Activated CD8-positive, alpha-beta memory T cell treated with anti-CD3 and anti-CD28 coated beads for 36 hours (primary cell): ENCODE measurements around the gene MYO5B. TPM values are rescaled to one million over a fixed set of nuclear protein-coding genes. Genes with fewer than 3 reads are reported as not detected.
"Not testable (repeated sequence)": the region's sequence is repeated elsewhere in the genome, so short reads cannot be mapped to it uniquely, and the experiment has no call there.

Experiments used
- CTCF ChIA-PET: fragments of 350-600 bp; sonication (Branson Sonifier 250); formaldehyde crosslinking; loops from one replicate; lab custom pipeline; 2021; ENCODE audit warnings: antibody characterized with exemption; lab: Charles Lee
- POLR2A ChIA-PET: fragments of 350-600 bp; sonication (Branson Sonifier 250); formaldehyde crosslinking; loops from one replicate; lab custom pipeline; 2021; ENCODE audit warnings: antibody characterized with exemption; lab: Charles Lee
- total RNA-seq, 2 experiments: library from RNA; stranded (reverse); gene quantifications; one replicate each; pipeline ENCODE4 v1.2.3, GENCODE V29; 2021

The MYO5B gene
- total RNA-seq, 2 experiments from 2014 or later, result not detected

DNA sequence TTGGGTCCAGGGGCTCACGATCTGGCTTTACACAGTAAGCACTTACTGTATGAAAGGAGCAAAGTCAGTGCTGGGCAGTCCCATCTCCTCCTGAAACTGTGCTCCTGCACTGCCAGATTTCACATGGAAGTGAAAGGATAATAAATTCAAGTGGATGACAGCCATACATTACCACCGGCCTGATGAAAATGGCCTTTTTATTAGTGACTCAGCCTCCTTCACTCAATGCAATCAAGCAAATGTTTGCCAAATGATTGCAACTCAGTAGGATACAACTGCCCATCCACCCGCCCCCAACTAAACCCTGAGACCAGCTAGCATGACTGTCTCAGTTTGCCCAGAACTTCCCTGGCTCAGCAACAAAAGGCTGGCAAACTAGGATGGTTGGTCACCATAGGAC lies 77.1 kb downstream of the MYO5B start:
- ChIA-PET CTCF (no interaction called here), POLR2A (no interaction called here)

- POLR2A ChIA-PET, result no interaction called here
- CTCF ChIA-PET, result no interaction called here
Observed at GRCh38 chr18:50115095-50115494, 79.9 kb downstream of the MYO5B start.

GRCh38 chr18:50114448-50114847 lies 80.5 kb downstream of the MYO5B start:
- CTCF ChIA-PET, result no interaction called here

DNA sequence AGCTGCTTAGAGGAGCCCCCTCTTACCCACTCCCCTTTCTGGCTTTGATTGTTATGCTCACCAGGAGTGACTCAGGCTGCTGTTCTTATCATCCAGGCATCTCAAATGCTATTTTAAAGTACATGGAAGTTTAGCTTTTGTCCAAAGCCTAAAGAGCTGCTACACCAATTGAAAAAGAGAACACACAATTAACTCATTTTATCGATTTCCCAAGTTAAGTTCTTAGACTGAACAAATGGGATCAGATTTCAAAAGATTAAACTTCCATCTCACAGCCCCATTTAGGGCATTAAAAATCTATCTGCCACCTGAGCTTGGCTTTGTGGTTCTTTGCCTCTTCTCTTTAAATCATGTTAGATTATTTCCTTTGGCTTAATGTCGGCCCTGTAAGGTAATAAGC lies 81.2 kb downstream of the MYO5B start:
- CTCF ChIA-PET, result no interaction called here

More at GRCh38 chr18:50114448-50114847, 80.5 kb downstream of the MYO5B start:
- POLR2A ChIA-PET, result no interaction called here

GRCh38 chr18:50111398-50111797 lies 83.5 kb downstream of the MYO5B start:
- CTCF ChIA-PET, result no interaction called here
- POLR2A ChIA-PET, result no interaction called here

More for the DNA sequence above, 81.2 kb downstream of the MYO5B start:
- POLR2A ChIA-PET, result no interaction called here

GRCh38 chr18:50107468-50107977 lies 87.4 kb downstream of the MYO5B start:
- ChIA-PET CTCF (no interaction called here), POLR2A (no interaction called here)

DNA sequence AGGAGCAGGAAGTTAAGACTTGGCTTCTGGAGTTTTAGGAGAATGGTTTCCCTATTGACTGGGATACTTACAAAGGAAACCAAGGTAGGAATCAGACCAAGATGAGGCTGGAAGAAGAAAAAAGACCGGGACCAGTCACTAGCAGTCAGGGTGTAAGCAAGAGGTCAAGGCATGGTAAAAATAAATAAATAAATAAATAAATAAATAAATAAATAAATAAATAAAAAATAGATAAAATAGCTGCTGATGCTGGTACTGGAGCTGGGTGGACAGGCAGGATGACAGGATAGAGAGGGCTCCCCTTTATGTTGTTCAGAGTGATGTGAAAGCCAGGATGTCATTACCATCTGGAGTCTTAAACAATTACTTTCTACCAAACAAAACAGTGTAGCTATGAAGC lies 89.9 kb downstream of the MYO5B start:
- ChIA-PET CTCF (no interaction called here), POLR2A (no interaction called here)

GRCh38 chr18:50104421-50104820 lies 90.5 kb downstream of the MYO5B start:
- CTCF ChIA-PET, result no interaction called here

DNA sequence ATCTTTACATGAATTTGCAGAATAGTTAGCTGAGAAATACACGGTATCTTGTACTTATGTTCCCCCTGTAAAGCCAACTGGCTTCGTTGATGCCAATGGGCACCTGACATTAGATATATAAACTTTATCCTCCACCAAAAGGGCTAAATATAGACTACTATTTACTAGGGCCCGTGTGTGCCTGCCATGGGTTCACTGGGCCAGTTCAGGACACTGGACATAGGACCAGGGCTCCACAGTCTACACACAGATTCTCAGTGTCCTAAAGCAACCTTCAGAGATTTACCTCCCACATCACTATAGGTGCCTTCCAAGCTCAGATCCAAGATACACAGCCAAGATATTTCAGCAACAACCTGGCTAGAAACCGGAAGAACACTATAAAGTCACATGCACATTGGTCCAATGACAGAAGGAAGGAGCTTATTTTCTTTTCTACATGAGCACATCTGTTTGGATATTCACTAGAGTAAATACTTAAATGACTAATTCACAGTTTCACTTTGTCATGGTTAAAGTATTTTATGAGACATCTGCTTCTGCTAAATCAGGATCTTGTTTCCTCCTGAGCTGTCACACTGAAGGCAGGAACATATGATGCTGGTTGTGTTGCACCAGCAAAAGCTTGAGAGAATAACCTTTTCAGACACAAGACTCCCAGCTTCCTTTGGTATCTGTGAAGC lies 95.1 kb downstream of the MYO5B start:
- ChIA-PET POLR2A (no interaction called here), CTCF (no interaction called here)

More at GRCh38 chr18:50104421-50104820, 90.5 kb downstream of the MYO5B start:
- POLR2A ChIA-PET, result no interaction called here

DNA sequence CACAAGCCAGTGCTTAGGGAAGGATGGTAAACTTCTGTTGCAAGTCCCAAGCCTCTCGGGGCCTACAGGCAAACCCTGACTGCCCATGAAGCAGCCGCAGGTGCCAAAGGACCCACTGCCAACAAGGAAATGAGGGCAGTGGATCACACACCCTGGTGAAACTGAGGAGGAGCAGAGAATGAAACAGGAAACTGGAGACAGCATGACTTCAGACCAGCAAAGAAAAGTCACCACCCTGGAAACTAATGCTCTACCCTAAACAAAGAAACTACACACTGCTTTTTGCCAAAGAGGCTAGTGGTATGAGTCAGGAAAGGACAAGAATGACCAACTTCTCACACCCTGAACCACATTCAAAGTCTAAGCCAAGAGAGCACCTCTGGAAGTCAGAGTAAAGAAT lies 97.2 kb downstream of the MYO5B start:
- ChIA-PET CTCF (no interaction called here), POLR2A (no interaction called here)

GRCh38 chr18:50096766-50097435 lies 98.0 kb downstream of the MYO5B start:
- POLR2A ChIA-PET, result no interaction called here

GRCh38 chr18:50094786-50095185 lies 100.2 kb downstream of the MYO5B start:
- POLR2A ChIA-PET, CTCF ChIA-PET: not testable (repeated sequence)

More at GRCh38 chr18:50096766-50097435, 98.0 kb downstream of the MYO5B start:
- CTCF ChIA-PET, result no interaction called here

GRCh38 chr18:50094221-50094773 lies 100.7 kb downstream of the MYO5B start:
- ChIA-PET CTCF (no interaction called here), POLR2A (no interaction called here)

DNA sequence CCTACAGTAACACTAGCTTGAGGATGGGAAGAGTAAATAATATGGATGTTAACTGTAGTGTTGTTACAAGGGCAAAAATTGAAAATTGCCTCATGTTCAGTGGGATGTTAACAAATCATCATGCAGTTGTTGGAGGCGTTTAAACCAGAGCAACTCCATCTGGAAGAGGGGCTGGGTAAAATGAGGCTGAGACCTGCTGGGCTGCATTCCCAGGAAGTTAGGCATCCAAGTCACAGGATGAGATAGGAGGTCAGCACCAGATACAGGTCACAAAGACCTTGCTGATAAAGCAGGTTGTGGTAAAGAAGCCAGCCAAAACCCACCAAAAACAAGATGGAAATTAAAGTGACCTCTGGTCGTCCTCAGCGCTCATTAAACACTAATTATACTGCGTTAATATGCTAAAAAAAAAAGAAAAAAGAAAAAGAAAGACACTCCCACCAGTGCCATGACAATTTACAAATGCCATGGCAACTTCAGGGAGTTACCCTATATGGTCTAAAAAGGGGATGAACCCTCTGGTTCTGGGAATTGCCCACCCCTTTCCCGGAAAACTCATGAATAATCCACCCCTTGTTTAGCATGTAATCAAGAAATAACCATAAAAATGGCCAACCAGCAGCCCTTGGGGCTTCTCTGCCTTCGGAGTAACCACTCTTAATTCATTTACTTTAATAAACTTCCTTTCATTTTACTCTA lies 101.4 kb downstream of the MYO5B start:
- POLR2A ChIA-PET, result no interaction called here
- CTCF ChIA-PET, result no interaction called here

DNA sequence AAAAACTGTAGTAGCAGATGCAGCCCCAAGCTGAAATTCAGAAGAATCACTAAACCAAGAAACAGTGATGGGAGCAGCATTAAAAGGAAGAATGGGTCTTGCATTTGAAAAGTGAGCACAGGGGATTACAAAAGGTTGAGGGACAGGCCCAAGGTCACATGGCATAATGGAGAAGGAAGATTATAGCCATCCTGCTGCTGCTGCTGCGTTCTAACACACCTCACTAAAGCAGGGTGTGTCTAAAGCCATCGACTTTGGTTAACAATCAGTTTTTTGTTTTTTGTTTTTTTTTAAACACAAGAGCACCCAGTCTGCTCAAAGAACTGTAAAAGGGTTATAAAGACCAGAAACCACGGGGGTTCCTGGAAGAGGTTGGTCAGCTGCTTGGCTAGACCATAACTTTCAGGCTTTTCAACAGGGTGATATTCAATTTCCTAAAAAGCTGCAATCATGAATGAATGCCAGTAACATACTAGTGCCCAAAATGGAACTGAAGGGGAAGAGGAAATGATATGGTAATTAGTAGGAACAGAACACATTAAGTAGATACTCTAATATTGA lies 102.6 kb downstream of the MYO5B start:
- CTCF ChIA-PET, result no interaction called here
- POLR2A ChIA-PET, result no interaction called here

DNA sequence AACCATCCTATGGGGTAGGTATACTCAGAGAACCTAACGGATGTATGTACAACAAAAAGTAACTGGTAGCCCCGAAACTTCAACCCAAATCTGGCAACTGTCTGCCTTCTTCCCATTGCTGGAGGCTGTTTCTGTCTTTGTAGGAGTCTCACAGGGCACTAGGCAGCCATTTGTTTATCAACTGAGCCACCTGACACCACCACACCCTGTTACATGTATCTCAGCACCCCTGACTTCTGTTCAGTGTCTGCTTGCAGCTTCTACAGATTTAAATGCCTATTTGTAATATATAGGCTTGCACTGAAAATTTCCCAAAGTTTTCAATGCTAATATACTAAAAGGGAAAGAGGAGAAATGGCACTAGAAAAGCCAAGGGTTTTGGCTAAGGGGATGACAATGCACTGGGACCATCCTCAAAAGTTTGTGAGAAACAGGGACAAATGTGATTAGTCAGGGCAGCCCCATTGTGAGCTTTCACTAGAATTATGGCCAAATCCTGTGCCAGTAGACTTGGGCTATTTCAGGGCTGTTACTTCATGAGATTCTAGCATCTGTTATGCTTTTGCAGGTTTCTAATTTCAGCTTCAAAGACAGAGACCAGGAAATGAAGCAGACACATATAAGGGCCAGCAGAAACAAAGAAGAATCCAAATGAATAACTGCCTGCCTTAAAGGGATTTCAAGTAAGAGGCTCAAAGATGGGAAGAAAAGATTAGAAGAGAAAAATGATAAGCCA lies 103.3 kb downstream of the MYO5B start:
- POLR2A ChIA-PET, result no interaction called here
- CTCF ChIA-PET, result no interaction called here

DNA sequence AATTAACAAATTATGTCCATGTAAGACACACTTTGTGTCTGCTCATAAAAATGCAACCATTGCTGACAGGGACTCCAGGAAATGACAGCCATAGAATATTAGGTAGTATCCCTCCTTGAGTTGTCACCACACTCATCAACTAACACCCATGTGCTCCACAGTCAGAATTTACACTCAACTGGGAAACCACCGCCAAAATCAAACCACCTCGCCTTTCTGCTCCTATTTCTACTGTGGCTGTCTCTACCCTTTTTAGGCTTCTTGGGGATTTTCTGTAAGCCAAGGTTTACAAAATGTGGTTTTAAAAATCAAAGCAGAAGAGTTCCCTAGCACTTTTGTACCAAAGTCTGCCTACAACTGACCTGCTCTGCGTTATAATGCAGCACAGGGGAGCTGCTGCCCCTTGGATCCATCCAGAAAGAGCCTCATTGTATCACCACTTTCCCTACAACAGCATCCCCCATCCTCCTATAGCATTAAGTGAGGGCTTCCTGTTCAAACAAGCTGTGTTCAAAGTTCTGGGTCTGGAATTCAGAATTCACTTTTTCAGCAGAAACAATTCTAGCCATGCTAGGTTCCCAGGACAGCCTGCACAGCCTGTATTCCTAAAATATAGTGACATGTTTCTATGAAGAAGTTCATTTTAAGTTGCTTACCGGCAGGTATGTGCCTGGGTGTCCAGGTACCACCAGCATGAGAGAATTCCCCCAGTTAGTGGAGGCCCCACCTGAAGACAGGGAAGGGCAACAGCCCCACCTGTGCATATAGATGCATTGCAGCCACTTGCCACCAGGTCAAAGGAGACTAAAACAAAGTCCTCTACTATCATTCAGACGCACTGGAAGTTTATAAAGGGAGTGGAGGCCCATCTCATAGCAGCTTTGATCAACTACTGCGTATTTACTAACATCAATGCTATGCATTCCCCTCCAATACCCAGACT lies 104.3 kb downstream of the MYO5B start:
- ChIA-PET POLR2A (no interaction called here), CTCF (no interaction called here)

DNA sequence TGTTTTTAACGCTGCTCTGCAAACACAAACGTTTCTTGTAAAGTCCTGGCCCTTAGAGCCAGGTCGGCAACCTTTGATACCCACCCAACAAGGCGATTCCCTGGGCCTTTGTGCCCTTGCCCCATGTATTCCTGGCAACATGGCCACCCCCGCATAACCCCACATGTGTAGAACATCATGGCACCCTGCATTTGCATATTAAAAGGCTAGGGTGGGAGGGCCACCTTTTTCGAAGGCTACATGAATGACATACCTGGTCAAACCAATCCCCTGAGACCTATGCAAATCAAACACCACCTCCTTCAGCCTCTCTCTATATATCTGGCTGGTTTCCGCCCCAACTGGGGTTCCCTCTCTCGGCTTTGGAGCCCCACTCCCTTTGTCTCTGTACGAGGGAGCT lies 105.2 kb downstream of the MYO5B start:
- ChIA-PET CTCF (no interaction called here), POLR2A (no interaction called here)
